ENCODE data around the gene KCNH4. TPM values are rescaled to one million over a fixed set of nuclear protein-coding genes. Genes with fewer than 3 reads are reported as not detected.

KCNH4 gene
- total RNA-seq, 1 donor from 2014 or later: not detected

GRCh38 chr17:42113293-42114069 lies 67.5 kb downstream of the KCNH4 start:
- no peak overlapping the region for H3K4me3 ChIP-seq (ENCODE audit: low read depth, low read length)
- TF ChIP-seq, protein P1, sequence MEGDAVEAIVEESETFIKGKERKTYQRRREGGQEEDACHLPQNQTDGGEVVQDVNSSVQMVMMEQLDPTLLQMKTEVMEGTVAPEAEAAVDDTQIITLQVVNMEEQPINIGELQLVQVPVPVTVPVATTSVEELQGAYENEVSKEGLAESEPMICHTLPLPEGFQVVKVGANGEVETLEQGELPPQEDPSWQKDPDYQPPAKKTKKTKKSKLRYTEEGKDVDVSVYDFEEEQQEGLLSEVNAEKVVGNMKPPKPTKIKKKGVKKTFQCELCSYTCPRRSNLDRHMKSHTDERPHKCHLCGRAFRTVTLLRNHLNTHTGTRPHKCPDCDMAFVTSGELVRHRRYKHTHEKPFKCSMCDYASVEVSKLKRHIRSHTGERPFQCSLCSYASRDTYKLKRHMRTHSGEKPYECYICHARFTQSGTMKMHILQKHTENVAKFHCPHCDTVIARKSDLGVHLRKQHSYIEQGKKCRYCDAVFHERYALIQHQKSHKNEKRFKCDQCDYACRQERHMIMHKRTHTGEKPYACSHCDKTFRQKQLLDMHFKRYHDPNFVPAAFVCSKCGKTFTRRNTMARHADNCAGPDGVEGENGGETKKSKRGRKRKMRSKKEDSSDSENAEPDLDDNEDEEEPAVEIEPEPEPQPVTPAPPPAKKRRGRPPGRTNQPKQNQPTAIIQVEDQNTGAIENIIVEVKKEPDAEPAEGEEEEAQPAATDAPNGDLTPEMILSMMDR (conservative IDR thresholded peaks at IDR 0.05; ENCODE audit: low read depth, low read length): no peak
- DNase-seq (ENCODE audit: low read depth): no peak

DNA sequence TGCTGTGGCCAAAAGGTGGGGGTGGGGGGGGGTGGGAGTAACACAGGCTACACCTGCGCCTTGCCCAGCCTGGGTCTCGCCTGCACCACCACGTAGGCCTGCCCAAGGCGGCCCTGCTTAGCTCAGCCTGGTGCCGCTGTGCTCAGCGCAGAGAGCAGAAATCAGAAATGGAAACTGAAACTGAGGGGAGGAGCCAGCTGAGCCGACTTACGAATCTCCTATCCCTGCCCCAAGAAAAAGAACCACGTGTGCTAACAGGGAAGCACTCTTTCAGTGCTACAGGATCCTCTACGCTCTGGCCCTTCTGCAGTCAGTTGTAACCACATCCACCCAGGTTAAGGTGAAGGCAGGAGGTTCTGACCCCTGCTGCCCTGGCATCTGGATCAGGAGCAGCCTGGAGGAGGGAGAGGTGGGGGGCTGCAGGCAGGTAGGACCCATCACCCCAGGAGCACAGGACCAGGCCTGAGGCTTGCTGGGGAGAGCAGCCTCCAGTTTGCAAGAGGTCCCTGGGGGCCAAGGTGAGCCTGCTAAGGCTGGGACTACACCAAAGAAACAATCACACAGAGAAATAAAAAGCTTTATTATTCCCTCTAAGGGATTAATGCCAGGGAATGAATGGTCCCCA lies 68.3 kb downstream of the KCNH4 start, which contains the start of gene DHX58:
DHX58 (minus strand) TSS at position 163 of the 625 bp plus-strand sequence. CDS start 822 bp downstream, outside the sequence.
- peak within 1 kb of the TSS; percentile 66 for H3K4me3 ChIP-seq (ENCODE audit: low read depth, low read length)

DNA sequence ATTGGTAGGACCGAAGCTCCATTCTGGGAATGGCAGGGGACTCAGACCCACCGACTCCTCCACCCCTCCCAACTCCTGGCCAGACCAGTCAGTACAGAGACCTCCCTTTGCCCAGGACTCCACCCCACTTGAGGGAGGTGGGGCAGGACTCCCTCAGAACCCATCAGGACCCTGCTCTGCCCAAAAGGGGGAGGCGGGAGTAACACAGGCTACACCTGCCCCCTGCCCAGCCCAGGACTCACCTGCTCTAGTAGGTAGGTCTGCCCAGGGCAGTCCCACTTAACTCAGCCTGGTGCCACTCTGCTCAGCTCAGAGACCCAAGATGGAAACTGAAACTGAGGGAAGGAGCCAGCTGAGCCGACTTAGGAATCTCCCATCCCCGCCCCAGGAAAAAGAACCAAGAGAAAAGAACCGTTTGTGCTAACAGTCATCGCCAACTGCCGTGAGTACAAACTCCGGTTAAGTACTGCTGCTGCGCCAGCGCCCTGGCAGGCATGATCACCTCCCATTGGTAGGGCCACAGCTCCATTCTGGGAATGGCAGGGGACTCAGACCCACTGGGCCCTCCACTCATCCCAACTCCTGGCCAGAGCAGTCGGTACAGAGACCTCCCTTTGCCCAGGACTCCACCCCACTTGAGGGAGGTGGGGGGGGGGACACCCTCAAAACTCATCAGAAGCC lies 68.9 kb downstream of the KCNH4 start:
- H3K4me3 ChIP-seq (ENCODE audit: low read depth, low read length): peak overlapping the region; percentile 66
- TF ChIP-seq, protein P1 (conservative IDR thresholded peaks at IDR 0.05; ENCODE audit: low read depth, low read length): no peak
- DNase-seq (ENCODE audit: low read depth): no peak

More for the DNA sequence above, 68.3 kb downstream of the KCNH4 start, which contains the start of gene DHX58:
- no peak for DNase-seq (ENCODE audit: low read depth)
- TF ChIP-seq, protein P1 (conservative IDR thresholded peaks at IDR 0.05; ENCODE audit: low read depth, low read length): no peak

- no peak for DNase-seq (ENCODE audit: low read depth)
- TF ChIP-seq, protein P1 (conservative IDR thresholded peaks at IDR 0.05; ENCODE audit: low read depth, low read length): no peak
- H3K4me3 ChIP-seq (ENCODE audit: low read depth, low read length): peak overlapping the region; percentile 66
Measured at GRCh38 chr17:42111265-42111636, 69.7 kb downstream of the KCNH4 start.

DNA sequence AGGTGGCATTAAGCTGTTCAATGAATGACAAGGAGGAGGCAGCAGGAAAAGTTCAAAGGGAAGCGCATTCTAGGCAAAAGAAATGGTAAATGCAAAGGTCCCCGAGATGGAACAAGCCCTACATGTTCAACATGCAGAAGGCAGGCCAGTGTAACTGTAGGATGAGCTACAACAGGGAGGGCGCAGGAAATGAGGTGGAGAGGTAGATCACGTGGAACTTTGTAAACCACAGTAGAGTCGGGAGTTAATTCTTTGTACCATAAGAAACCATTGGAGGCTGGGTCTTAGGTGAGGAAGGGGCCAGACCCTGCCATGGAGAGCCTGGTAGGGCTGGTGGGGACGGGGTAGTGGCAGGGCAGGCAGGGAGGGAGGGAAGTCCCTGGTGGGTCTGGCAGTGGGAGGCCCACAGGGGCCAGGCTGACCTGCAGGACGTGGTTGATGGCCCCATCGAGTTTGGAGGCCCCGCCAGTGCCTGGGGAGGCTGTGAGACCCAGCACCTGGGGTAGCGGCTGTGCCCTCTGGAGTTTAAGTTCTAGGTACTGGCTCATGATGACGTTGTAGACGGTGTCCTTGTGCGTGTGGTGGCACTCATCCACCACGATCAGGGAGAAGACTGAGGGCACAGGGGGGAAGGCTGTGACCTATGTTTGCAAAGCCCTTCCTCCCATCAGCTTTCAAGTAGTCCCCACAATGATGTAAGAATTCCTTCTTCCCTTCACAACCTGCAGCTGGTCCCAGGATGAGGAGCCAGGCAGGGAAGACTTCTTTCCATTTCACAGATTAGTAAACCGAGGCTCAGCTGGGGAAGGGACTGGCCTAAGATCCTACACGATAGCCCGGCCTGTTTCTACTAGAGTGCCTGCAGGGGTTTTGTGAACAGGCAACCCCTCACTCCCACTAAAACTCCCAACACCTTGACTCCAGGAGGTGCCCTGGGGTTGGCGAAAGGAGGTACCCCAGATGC lies 70.4 kb downstream of the KCNH4 start:
- DNase-seq (ENCODE audit: low read depth): no peak
- no peak overlapping the region for H3K4me3 ChIP-seq (ENCODE audit: low read depth, low read length)
- TF ChIP-seq, protein P1 (conservative IDR thresholded peaks at IDR 0.05; ENCODE audit: low read depth, low read length): no peak

DNA sequence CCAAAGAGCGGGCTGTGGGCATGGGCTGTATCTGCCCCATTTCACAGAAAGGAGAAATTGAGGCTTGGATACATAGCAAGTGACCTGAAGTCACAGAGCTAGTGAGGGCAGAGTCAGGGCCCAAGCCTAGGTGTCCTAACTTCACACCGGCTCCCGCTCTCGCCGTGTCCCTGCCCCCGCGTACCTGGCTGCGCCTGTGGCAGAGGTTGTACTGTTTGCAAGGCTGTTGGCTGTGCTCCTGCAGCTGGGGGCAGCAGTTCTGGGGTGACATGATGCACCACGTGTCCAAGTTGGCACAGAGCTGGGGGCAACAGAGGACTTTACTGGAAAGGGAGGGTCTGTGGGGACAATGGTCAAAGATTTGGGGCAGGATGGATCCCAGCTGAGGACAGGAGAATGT lies 71.9 kb downstream of the KCNH4 start:
- no peak overlapping the region for H3K4me3 ChIP-seq (ENCODE audit: low read depth, low read length)
- DNase-seq (ENCODE audit: low read depth): no peak
- TF ChIP-seq, protein P1 (conservative IDR thresholded peaks at IDR 0.05; ENCODE audit: low read depth, low read length): no peak

All from epithelial cell of proximal tubule (primary cell).